GM18858 (cell line): ENCODE measurements around the gene FRS3.

ENCODE experiments used
- ATAC-seq: cut with Tn5 transposase; IDR thresholded peaks from one replicate; pipeline ENCODE4 v1.9.1; 2021; ENCODE audit not compliant: unreplicated experiment

The FRS3 gene

GRCh38 chr6:41744236-41744787, 35.4 kb downstream of the FRS3 start:
- no peak for ATAC-seq

DNA sequence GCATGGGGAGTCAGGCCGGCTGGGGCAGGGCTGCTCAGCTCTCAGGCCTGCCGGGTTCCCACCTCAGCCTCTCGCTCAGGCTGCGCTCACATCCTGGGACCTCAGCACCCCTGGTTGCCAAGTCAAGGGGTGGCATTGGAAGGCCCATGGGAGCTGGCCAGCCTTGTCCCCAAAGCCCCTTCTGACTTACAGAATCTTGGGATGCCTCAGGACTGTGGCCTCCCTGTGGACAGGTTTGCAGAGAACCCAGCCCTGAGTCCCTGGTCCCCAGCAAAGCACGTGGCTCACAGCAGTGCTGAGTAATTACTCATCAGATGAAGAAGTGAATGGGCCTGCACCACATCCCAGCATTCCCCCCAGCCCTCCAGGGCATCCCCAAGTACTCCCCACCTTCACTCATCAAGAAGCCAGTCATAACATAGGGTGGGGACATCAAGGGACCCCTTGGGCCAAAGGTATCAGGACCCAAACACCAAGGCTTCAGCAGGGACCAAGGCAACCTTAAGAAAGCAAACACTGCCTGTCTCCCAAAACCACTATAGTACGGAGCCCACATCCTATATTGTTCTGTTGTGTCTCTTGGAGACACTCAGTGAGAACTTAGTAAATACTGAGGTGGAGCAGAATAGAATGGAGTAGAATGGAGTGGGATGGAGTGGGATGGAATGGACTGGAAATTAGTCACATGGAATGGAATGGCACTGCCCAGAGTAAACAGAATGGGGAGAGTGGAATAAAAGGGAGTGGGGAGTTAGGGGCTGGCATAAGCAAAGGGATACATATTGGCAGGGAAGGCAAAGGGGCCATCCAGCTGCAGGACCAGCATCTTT, 36.1 kb downstream of the FRS3 start:
- no peak for ATAC-seq

GRCh38 chr6:41741625-41742490, 37.8 kb downstream of the FRS3 start:
- ATAC-seq, result no peak

DNA sequence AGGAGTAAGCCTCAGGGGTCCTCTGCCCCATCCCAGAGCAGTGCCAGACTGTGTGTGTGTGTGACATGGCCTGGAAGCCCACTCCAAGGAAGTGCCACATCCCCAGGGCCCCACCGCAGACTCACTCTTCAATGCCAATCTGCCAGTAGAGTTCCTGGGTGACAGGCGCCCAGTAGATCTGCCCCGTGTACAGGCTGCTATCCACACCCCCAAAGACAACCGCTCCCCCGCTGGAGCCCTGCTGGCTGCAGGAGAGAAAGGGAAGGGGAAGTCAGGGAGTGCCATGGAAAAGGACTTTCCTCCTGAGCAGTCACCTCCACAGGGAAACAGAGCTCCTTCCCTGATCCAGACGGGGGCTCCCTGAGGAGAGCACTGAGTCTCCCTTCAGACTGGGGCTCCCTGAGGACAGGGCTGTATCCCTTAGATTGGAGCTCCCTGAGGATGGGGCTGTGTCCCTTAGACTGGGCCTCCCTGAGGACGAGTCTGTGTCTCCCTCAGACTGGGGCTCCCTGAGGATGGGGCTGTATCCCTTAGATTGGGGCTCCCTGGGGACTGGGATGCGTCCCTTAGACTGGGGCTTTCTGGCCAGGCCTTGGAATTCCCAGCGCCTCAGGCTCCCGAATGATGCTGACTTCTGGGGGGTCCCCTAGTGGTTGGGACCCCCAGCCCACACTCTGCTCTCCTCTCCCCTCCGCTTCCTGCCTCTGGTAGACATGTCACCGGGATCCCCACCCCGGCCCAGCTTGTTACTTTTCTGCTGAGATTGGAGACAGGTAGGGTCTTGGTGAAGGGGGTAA, 39.1 kb downstream of the FRS3 start:
- ATAC-seq, result no peak

- ATAC-seq, result no peak
These were observed 40.7 kb downstream of the FRS3 start for GRCh38 chr6:41739041-41739440.

- no peak for ATAC-seq
These were observed 42.0 kb downstream of the FRS3 start for GRCh38 chr6:41737591-41738130.

- no peak for ATAC-seq
These were observed 42.7 kb downstream of the FRS3 start for GRCh38 chr6:41736800-41737555.

- no peak for ATAC-seq
These were observed 43.4 kb downstream of the FRS3 start for GRCh38 chr6:41736186-41736733.

DNA sequence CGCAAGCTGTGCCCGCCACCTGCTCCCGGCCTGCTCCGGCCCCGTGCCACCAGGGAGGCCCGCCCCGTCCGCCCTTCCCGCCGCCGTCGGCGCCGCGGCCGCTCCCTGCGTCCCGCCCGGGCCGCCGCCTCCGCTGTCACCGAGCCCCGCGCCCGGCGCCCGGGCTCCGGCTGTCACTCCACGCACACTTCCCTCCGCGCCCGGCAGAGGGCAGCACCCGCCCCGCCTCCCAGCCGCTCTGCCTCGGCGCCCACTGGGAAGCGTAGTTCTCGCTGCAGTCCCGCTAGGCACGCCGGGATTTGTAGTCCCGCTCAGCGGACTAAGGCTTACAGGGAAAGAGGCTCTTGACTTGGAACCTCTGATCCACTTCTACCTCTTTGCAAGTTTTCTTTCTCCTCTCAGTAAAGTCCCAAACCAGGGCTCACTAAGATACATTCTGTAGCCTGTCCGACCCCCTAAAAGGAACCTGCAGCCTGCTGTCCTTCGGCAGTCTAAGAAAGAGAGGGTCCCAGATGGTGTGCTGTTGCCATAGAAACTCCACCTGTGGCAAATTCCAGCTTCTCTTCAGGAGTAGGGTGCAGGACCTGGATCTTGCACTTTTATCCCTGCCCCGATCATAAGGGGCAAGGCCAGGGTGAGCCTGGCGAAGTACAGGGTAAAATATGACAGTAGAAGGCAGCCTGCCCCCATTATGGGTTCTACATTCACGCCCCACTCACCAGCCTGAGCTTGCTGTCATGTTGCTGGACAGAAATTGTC, 44.1 kb downstream of the FRS3 start, which contains the start of gene TFEB:
TSS of gene TFEB (minus strand) at position 182 of the 759 bp plus-strand sequence. CDS start 44,395 bp downstream, outside the sequence.
- peak; percentile 45 for ATAC-seq

GRCh38 chr6:41734666-41735426, 44.9 kb downstream of the FRS3 start:
- ATAC-seq, result no peak

DNA sequence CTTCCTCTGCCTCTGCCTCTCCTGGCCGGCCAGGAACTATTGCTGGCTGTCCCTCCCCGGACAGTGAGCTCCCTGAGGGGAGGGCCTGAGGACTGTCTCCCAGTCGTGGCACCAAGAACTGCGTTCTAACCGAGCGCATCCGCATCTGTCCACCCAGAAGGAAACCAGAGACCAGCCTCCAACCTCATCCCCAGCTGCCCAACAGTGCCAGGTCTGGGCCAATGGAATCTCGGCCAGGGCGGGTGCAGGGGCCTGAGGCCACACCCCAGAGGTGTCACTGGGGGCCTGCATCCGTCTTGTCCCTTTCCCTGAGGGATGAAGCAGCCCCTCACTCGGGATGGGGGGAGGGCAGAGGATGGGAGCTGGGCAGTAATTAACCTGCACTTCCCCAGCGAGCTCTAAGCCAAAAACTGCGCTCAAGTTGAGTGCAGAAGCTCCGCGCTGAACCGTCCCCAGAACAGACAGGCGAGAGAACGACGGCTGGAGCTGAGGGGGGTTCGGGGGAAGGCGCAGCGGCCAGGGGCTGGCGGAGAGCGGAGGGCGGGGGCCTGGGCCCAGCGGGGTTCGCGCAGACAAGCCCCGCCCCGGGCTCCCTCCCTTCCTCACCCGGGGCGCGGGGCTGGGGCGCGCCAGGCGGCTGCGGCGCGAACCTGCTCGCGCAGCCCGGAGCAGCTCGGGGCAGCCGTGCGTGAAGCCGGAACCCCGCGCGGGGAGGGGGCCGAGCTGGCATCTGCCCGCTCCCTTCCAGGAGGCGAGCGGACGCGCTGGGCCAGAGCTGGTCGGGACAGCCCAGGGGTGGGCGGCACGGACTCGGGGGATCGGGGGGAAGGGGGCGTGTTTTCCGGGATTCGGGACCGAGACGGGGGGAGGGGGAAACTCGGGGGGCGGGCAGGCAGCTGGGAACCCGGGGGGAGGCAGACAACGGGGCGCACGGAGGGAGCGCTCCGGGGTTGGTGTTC, 45.7 kb downstream of the FRS3 start:
- peak; percentile 32 for ATAC-seq

DNA sequence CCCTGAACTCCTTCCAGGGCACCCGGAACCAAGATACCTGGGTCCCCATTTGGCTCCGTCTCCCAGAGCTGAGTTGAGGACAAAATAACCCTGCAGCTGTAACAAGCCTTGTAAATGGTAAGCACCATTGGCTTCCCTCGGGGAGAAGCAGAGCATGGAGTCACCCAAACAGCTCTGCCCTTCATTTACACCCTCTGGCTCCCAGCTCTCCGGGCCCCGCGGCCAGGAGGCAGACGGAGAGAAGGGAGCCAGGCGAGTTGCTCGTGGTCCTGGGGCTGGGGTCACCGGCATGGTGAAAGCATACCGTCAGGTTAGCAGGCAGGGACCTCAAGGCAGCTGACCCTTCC, 46.4 kb downstream of the FRS3 start:
- ATAC-seq, result no peak

DNA sequence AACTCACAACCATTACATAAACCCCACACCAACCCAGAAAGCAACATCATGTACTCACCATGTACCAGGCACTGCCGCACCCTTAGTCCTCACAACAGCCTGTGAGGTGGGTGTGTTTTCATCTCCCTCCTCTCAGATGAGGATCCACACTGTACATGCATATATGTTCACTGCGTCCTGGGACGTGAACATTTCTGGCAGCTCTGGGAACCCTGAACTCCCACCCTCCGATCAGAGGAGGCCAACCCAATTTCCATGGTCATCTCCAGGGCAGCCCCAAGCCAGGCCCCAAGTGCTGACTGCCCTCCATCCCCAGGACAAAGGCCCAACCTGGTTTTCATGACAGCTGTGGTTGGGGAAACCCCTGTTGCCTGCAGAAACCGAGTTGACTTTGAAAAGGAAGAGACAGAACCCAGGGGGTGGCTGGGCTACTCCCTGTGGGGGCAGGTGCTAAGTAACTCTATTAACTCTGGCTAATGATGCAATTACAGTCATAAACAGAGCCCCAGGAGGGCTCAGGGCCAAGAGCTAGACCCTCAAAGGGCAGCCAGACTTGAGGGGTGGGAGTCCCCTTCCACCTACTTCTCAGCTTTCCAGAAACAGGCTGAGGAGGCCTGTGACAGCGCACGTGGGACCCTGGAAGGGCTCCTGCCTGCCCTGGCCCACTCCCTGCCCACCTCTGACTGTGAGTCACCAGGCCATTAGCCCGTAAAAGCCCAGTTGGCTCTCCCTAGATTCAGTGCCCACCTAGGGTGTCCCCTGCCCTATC, 46.9 kb downstream of the FRS3 start:
- ATAC-seq, result peak; percentile 24

GRCh38 chr6:41732149-41732548, 47.6 kb downstream of the FRS3 start:
- ATAC-seq, result no peak

- no peak for ATAC-seq
These were observed 48.1 kb downstream of the FRS3 start for GRCh38 chr6:41731561-41732086.
